ENCODE results near the gene HIF1A.

- no peak for TF ChIP-seq CTCF (conservative IDR thresholded peaks at IDR 0.05; ENCODE audit: low read depth in 2 of 2)
- no peak for TF ChIP-seq STAT1 (IDR thresholded peaks at IDR 0.05; ENCODE audit: unreplicated experiment)
- no peak for TF ChIP-seq EZH2phosphoT487 (IDR thresholded peaks at IDR 0.05; ENCODE audit: unreplicated experiment)
- no peak for TF ChIP-seq POLR2AphosphoS5 (IDR thresholded peaks at IDR 0.05; ENCODE audit: low read depth)
- TF ChIP-seq REST (IDR thresholded peaks at IDR 0.05; ENCODE audit: unreplicated experiment), result no peak
- no peak for TF ChIP-seq NANOG (IDR thresholded peaks at IDR 0.05; ENCODE audit: borderline replicate concordance)
- TF ChIP-seq EZH2 (IDR thresholded peaks at IDR 0.05; ENCODE audit: low read depth, unreplicated experiment), result no peak
- no peak for TF ChIP-seq ZNF331 (CRISPR knock-in tag; IDR thresholded peaks at IDR 0.05; ENCODE audit: low read depth)
- TF ChIP-seq JUNB (IDR thresholded peaks at IDR 0.05; ENCODE audit: unreplicated experiment), result no peak
- no peak for TF ChIP-seq CREB1 (CRISPR knock-in tag; IDR thresholded peaks at IDR 0.05; ENCODE audit: low read depth)
Measured at GRCh38 chr14:61751475-61751989, 56.2 kb downstream of the HIF1A start.
